Testis (tissue), 3 donors: ENCODE measurements around the gene OR2T10. TPM values are rescaled to one million over a fixed set of nuclear protein-coding genes. Genes with fewer than 3 reads are reported as not detected.
A peak's percentile ranks its signal among the peaks of the same experiment; 100 is the strongest.

ENCODE experiments used
- DNase-seq: peaks from one replicate; pipeline ENCODE4 v3.0.0-alpha.2; 2019
- H3K27ac ChIP-seq, 2 donors: fragments of 200-600 bp; sonication (generic); one replicate each; pipeline ENCODE4 v1.5.1; 2019
- H3K27me3 ChIP-seq: fragments of 200-600 bp; sonication (generic); one replicate; pipeline ENCODE4 v1.5.1; 2019
- H3K36me3 ChIP-seq: fragments of 200-600 bp; sonication (generic); one replicate; pipeline ENCODE4 v1.5.1; 2017; ENCODE audit warnings: low read depth; ENCODE audit errors: missing control alignments
- H3K4me1 ChIP-seq: fragments of 200-600 bp; sonication (generic); one replicate; pipeline ENCODE4 v1.5.1; 2019
- H3K4me3 ChIP-seq, 2 donors: fragments of 200-600 bp; sonication (generic); one replicate each; pipeline ENCODE4 v1.5.1; 2017 to 2019
- H3K9me3 ChIP-seq: fragments of 200-600 bp; sonication (generic); one replicate; pipeline ENCODE4 v1.5.1; 2017
- CTCF ChIP-seq, 3 experiments: fragments of 450-650 bp in 2 of 3; fragments of 200-600 bp in 1 of 3; sonication (generic) in 1 of 3; IDR thresholded peaks; one replicate each; pipeline ENCODE4 v1.5.1; 2016 to 2019; ENCODE audit warnings: antibody characterized with exemption in 3 of 3, mild to moderate bottlenecking in 2 of 3, moderate library complexity in 1 of 3
- POLR2A ChIP-seq: fragments of 450-650 bp; IDR thresholded peaks from one replicate; pipeline ENCODE4 v1.6.1; 2017; ENCODE audit warnings: antibody characterized with exemption, mild to moderate bottlenecking, moderate library complexity
- WGBS, 2 donors: methylation state at CpG; one replicate each; pipeline ENCODE4 v1.1.5; 2018; 5-methylcytosine and 5-hydroxymethylcytosine counted together
- intact Hi-C: fragments of 100-400 bp; cut with DNase I; formaldehyde crosslinking; loops from one replicate; pipeline ENCODE4 v1.15.1; 2023; ENCODE audit warnings: low total_unique reads
- polyA plus RNA-seq: library from polyadenylated mRNA; stranded (reverse); fragments of 350-450 nt; fragmentation: Illumina TruSeq; extraction: RNeasy Lipid Tissue Mini Kit (QIAGEN cat#74804); gene quantifications from one replicate; pipeline ENCODE4 v1.2.3, GENCODE V29; 2014; ENCODE audit warnings: low read depth, low replicate concordance; ENCODE audit not compliant: insufficient read depth
- total RNA-seq, 2 donors: library from RNA; depleted of rRNA; stranded (reverse); fragments of >200 nt; gene quantifications; one replicate each; pipeline ENCODE4 v1.2.3, GENCODE V29; 2016

Gene OR2T10
- total and polyA plus RNA-seq, 3 donors from 2014 or later = not detected

DNA sequence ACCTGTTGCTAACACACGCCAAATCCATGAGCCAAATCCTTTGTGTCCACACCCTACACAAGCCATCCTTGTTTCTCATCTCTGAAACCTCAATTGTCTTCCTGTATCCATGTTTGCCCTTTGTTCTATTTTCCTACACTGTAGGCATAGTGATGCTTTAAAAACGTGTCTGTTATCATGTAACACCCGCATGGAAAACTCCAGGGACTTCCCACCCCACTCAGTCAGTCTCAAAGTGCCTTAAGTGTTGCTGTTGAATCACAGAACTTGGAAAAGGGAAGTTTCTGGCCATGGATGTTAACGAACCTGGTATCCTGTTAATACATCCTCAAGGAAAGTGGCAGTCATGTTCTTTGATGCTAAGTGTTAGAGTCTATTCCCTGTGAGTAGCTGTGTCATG, 27.7 kb upstream of the OR2T10 start:
- intact Hi-C loops = no loop called here
- DNase-seq = no peak

DNA sequence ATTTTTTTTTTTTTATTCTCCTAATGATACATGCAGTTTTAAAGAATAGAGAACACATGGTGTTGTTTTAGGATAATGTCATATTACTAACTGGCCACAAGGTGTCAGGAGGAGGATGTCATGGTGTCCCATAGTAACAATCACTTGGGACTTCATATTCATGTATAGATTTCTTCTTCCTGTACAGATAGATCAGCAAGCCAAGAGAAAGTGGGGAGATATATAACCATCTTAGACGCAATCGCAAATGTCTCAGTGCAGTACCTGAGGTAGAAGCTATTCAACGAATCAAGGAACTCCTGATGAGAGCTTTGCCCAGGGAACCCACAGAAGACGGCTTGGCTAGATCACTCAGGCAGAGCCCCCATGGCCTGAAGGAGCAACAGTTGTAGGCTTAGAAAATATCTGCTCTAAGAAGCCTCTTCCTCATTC, 25.1 kb upstream of the OR2T10 start:
- TF ChIP-seq CTCF (IDR thresholded peaks at IDR 0.05) = peak in 2 of 3 experiments; percentile 25 to 49
- TF ChIP-seq POLR2A = no peak
- H3K4me1 ChIP-seq = no peaks in the 10 kb centered on the region
- no peak for DNase-seq
- WGBS, 2 donors = 59 to 71% methylated on average over 4 of the region's 4 CpGs
- no peak overlapping the region for H3K27ac ChIP-seq
- H3K36me3 ChIP-seq = no peaks in the 10 kb centered on the region
- no peak overlapping the region for H3K4me3 ChIP-seq
- H3K27me3 ChIP-seq = no peaks in the 10 kb centered on the region
- intact Hi-C loops = no loop called here
- H3K9me3 ChIP-seq = no peaks in the 10 kb centered on the region

More for the DNA sequence above, 27.7 kb upstream of the OR2T10 start:
- Histone ChIP-seq H3K4me1 (no peaks in the 10 kb centered on the region), H3K4me3 (no peak overlapping the region), H3K27ac (no peak overlapping the region), H3K9me3 (no peaks in the 10 kb centered on the region), H3K27me3 (no peaks in the 10 kb centered on the region), H3K36me3 (no peaks in the 10 kb centered on the region)
- no peak for TF ChIP-seq POLR2A
- TF ChIP-seq CTCF (IDR thresholded peaks at IDR 0.05) = no peak
- 62 to 74% methylated on average over 4 of the region's 4 CpGs for WGBS, 2 donors

- Histone ChIP-seq H3K27ac (no peak overlapping the region), H3K4me1 (no peaks in the 10 kb centered on the region), H3K9me3 (no peaks in the 10 kb centered on the region), H3K36me3 (no peaks in the 10 kb centered on the region), H3K27me3 (no peaks in the 10 kb centered on the region), H3K4me3 (no peak overlapping the region)
- TF ChIP-seq POLR2A (no peak), CTCF (IDR thresholded peaks at IDR 0.05) (no peak)
- no peak for DNase-seq
- 70 to 72% methylated on average over 7 of the region's 7 CpGs for WGBS, 2 donors
- intact Hi-C loops = no loop called here
Measured at GRCh38 chr1:248621770-248622169, 24.3 kb upstream of the OR2T10 start.

GRCh38 chr1:248618878-248619277, 21.4 kb upstream of the OR2T10 start:
- H3K4me3 ChIP-seq = no peak overlapping the region
- H3K27me3 ChIP-seq = no peaks in the 10 kb centered on the region
- WGBS, 2 donors = 12 to 23% methylated on average over 3 of the region's 3 CpGs
- no peaks in the 10 kb centered on the region for H3K36me3 ChIP-seq
- no peaks in the 10 kb centered on the region for H3K9me3 ChIP-seq
- TF ChIP-seq CTCF (IDR thresholded peaks at IDR 0.05) (peak in 1 of 3 experiments; percentile 51), POLR2A (no peak)
- DNase-seq = peak; percentile 73
- no peak overlapping the region for H3K27ac ChIP-seq
- H3K4me1 ChIP-seq = no peaks in the 10 kb centered on the region
- intact Hi-C loops = no loop called here

DNA sequence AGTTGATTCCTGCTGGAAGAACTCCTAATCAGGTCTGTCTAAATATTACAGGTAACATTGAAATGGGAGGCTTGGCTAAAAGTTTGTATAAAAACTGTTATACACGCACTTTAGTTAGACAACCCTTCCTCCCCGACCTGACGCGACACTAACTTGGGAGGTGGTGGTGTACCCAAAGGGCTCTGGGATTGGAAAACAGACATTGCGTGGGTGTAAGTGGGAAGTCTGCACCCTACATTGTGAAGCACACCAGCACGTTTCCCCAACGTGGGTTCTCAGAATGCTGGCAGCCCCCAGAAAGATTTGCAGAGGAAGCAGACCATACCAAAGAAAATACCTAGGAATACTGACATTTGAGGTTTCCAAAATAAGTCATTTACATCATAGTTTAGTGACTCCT, 20.6 kb upstream of the OR2T10 start:
- TF ChIP-seq CTCF (IDR thresholded peaks at IDR 0.05) = no peak
- TF ChIP-seq POLR2A = no peak
- Histone ChIP-seq H3K9me3 (no peaks in the 10 kb centered on the region), H3K36me3 (no peaks in the 10 kb centered on the region), H3K27me3 (no peaks in the 10 kb centered on the region), H3K4me3 (no peak overlapping the region), H3K4me1 (no peaks in the 10 kb centered on the region), H3K27ac (no peak overlapping the region)
- intact Hi-C loops = no loop called here
- no peak for DNase-seq
- WGBS, 2 donors = 69 to 73% methylated on average over 7 of the region's 7 CpGs
